RKO (cell line): ENCODE results near the gene SMCO2.
"Not testable (repeated sequence)": the region's sequence is repeated elsewhere in the genome, so short reads cannot be mapped to it uniquely, and the experiment has no call there.

ENCODE experiments used
- DNase-seq: peaks from one replicate; pipeline ENCODE4 v3.0.0-alpha.2; 2016; ENCODE audit warnings: low spot score

Gene SMCO2

DNA sequence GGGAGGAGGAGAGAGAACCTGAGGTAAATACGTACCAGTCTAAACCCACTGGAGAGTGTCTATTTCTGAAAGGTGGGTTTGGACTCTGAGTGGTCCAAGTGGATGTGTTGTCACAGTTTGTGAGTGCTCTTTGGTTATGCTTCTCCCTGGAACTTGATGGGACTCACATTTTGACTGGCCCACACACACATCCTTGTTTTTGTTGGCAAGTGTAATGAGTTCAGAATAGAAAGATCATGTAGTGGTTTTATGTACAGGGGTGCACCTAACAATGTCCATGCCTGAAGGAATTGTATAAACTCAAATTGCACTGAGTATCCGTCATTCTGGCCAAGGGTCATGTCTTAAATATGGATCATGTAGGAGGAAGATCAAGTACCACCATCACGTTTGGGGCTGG, 82.3 kb downstream of the SMCO2 start:
- DNase-seq, result no peak

DNA sequence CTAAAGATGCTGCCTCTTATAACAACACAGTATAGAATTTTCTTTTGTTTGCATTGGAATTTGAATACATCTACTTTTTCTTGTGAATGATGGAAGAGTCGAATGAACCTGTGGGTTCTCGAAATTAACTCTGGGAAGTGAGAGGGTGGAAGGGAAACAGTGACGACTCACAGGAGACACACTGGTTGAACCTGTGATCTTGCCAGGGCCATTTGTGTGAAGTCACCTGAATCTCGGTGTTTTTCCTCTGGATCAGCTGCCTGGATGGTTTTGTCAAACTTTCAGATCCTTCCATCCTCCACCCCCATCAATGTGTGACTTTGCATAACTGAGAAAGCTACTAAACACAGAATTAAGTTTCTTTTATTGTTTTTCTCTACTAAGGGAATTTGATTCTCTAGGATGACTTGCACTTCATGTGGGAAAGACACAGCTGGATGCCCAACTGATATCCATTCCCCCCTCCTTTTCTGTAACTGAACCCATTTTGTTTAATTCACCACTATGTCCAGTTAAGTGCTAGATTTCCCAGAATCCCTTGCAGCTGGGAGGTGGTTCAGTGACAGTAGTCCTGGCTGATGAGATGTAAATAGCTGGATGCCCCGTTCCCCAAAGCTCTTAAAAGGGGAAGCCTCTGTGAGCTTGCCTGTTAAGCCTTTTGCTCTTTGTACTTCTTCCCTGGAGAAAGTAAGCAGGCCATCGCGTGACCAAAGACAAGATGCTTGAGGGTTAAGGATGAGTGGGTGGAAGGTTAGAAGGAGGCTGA, 83.8 kb downstream of the SMCO2 start:
- DNase-seq, result no peak

DNA sequence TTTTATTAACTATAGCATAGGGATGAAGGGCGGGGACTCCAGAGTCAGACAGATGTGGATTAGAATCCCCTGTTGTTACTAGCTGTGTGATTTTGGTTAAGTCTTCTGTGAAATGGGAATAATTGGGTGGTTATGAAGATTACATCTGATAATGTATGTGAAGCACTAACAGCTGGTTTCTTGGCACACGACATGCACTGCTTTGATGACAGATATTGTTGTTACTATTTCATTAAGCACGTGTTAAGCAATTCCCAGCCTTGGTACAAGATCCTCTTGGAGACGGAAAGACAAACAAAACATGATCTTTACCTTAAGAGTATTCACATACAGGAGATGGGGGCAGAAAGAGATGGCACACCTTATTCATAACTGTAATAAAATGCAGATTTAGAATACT, 85.4 kb downstream of the SMCO2 start:
- no peak for DNase-seq

DNA sequence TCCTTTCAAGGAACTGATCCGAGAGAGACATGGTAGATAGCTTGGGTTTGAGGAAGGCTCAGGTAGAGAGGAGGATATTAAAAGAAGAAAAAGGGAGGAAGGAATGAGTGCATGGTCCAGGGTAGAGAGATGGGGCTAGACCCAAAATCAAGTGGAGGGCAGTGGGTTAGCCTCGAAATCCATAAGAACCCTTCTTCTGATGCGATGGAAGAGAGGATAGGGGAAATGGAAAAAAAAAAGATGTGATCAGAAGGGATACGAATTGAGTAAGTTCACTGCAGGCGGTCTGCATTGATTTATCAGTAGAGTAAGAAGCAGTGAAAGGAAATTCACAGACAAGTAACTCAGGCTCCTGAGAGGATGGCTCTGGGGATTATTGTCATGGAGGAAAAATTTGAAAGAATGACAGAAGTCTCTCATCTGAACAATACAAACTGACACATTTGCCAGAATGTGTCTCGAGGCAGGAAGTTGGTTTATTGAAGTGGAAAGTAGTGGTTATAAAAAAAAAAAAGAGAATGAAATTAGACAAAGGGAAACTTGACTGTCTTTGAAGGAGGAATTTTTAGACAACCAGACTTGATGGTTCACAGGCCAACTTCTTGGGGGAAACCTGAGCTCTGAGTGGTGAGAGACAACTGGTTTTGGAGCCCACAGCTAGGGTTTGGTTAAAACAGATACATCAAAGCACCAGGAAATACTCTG, 87.7 kb downstream of the SMCO2 start:
- no peak for DNase-seq

DNA sequence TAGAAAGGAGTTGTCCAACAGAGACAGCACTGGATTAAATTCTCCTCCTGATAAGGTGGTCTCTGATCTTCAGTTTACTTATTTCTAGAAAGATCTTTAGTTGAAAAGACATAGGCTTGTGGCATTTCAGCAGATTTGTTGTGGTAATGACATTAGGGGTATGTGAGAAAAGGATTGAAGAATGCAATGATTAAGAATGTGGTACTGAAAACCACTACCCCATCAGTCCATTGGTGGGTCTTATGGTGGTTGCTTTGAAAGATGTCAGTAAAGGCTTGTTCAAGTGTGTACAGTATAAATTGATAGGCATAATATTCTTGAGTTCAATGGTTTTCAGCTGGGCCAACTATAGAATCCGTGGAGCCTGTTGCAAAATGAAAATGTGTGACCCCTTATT, 88.2 kb downstream of the SMCO2 start:
- no peak for DNase-seq

DNA sequence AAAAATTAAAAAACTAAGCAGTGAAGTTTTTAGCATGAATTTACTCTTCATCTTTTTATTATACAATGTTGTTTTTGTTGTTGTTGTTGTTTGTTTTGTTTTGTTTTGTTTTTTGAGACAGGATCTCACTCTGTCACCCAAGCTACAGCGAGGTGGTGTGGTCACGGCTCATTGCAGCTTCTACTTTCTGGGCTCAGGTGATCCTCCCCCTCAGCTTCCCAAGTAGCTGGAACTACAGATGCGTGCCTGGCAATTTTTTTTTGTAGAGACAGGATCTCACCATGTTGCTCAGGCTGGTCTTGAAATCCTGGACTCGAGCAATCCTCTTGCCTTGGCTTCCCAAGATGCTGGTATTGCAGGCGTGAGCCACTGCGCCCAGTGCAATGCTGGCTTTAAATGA, 88.8 kb downstream of the SMCO2 start:
- no peak for DNase-seq

DNA sequence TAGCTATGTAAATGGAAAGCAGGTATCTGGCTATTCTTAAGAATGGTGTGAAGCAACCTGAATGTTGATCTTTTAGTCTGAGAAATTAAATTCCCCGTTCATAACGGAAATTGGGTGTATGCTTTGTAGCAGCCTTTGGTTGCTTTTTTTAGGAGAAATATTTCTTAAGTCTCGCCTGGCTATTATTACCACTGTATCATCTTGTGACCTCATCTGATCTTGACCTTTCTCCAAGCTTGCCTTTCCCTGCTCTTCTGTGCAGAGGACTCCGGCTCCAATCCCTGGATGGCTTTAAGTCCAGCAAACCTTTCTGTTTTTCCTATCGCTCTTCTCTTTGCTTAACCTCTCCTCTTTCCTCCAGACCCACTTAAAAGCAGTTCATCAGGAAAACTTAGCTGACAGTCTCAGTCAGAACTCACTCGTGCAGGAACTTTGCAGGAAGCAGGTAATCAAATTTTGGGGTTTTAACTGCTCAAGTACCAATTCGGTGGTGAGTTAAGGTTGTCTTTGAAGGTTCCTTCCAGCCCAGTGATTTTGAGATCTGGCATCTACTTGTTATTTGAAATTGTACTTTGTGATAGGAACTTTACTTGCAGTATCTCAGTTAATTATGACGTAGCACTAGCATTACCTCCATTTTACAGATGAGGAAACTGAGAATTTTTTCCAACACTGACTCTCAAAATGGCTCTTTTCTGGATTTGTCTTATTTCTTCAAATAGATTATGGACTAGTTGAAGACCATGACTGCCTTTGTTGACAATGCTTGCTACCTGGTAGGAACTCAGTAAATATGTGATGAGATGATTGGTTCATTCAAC, 91.5 kb downstream of the SMCO2 start:
- DNase-seq, result no peak

DNA sequence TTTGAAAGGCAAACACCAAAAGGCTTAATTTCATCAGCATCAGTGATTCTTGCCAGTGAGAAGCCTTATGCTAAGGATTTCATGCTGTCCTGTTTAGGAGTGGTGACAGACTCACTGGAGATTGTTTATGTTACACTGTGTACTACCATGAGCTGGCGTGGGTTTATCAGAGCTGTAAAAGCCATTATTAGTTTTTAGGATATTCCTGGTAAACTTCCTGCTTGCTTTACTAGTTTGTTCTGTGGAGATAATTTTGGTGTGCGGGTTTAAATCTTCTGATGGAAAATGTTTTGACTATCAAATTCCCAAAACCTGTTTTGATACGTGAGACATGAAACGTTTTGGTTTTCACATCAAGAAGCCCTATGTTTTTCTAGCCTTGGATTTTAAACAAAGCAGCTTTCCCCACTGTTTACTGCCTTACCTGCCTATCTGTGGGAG, 92.7 kb downstream of the SMCO2 start:
- DNase-seq, result no peak

DNA sequence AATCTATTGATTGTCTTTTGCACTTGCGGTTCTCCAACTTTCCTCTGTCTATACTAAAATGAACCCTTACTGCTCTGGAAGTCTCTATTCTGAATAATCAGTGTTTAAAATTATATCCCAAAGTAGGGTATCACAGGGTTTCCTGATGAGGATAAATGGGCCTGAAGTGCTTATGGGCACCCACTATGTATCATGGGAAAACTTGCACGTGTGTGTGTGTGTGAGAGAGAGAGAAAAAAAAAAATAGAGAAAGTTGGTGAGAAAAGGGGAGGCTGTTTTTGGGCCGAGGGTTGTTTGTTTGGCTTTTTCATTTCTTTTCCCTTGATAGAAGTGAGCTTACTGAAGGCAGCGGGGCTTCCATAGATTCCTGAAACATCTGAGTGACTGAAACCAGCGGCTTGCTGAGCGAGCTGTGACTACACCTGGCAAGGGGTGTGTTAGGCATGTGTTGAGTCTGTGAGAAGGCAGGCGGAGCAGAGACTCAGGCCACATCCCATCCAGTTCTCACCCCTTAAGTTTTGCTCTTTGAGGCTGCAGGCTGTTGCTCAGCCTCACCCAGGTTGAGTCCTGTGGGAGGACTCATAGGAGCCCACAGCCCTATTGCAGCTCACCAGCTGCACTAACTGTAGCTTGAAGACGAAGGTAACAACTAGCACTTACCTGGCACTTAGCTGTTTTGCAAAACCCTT, 94.6 kb downstream of the SMCO2 start:
- no peak for DNase-seq

DNA sequence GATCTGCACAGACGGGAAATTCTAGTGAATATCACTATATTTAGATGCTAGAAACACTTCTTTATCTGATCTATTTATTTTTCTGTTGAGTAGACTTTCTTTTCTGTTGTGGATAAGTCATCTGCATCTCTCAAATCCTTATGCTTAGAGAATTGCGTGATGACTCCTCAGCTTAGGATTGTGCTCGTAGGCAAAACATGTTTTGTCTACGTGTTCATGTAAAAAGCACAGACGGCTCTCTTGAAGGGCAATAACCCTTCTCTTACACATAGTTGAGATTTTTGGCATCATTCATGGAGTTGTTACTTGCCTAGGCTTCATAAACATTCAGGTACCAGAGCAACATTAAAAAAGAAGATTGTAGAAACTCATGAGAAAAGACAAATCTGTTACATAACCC, 96.1 kb downstream of the SMCO2 start:
- DNase-seq, result no peak

DNA sequence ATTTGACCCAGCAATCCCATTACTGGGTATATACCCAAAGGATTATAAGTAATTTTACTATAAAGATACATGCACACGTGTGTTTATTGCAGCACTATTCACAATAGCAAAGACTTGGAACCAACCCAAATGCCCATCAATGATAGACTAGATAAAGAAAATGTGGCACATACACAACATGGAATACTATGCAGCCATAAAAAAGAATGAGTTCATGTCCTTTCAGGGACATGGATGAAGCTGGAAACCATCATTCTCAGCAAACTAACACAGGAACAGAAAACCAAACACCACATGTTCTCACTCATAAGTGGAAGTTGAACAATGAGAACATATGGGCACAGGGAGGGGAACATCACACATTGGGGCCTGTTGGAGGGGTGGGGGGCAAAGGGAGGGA, 98.3 kb downstream of the SMCO2 start:
- DNase-seq, result not testable (repeated sequence)

DNA sequence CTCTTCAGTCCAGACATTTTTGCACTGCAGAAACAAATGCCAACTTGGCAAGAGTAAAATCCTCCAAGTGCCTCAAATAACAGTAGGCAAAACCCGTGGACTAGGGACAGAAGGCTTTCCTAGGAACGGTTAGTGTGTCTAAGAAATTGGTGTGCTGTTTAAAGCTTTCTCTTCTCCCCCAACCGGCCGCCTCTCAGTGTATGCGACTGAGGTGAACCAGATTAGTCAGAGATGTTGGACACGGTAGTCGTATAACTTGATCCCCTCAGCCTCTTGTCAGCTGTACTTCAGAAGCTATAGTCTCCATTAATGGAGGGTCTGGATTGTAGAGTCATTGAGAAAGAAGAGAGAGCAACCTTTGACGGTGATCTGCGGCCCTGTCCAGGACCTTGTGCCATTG, 99.1 kb downstream of the SMCO2 start:
- no peak for DNase-seq

DNA sequence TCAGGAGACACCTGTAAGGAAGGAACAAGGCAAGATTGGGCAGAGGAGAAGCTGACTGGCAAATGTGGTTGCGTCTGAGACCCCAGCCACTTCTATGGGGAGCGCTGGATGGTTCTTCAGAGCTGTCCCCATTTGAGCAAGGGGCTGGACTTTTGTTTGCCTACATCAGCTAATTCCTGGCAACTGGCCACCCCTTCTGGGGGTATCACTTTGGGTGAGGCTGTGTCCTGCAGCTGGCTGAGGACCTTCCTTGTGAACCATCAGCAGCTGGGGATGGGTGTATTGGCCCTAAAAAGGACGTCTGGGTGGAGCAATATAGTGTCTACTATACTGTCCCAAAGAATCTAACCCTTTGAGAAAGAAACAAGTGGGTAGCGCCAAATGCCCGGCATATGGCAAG, 101.1 kb downstream of the SMCO2 start:
- DNase-seq, result no peak

DNA sequence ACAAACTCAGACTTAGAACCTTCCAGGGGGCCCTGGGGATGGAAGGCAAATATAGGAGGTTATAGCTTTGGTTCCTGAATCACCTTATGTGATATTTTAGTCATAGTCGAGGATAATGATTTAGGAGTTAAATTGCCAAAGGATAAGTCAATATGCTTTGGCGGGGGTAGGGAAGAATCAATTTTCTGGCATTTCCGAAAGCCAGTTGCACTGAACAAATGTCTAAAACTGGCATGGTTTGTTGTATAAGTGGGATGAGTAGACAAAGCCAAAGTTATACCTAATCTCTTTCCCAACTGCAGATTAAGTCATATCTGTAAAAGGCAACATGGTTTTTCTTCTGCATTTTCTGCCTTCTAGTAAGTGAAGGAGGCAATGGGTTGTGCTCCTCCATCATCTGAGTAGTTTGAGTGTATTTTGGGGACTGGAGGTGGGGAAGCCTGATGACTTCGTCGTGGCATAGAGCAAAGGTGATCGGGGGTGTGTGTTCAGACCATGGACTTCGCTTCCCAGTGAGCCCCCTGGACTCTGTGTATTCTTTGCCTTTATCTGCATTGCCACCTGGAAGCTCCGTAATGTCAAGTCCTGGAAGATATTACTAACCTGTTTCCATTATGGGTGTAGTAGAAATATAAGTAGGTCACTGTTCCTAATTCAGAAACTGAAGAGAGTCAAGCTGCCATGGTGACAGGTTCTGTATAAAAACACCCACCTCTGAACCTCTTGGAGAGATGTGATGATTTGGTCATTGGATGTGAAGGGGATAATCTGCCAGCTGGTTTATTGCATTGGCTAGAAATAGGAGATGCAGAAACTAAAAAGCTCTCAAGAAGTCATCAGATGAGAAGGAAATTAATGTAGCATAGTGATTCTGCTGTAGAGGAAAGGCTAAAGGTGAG, 102.0 kb downstream of the SMCO2 start:
- no peak for DNase-seq

DNA sequence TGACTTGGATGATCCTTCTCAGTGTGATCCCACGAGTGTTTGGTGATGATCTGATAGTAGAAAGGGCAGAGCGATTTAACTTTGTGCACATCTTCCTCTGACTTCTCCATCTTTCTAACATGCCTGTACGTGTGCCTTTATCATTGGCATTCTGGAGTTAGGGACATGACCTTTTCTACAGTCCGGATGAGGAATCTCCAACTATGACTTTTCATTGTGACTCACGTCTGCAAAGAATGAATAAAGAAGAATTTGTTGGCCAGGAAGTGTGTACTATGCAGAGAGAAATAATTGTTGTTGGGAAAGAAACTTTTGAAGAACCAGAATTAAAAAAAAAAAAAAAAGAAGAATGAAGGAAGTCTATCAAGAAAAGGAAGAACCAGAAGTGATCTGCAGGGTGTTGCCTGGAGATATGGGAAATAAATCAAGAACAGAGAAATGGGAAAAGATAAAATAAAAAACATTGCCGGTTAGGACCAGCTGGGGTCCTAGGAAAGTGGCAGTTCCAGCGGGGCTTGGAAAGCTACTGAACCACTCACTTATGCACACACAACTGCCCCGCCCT, 102.8 kb downstream of the SMCO2 start:
- DNase-seq, result peak; percentile 80

DNA sequence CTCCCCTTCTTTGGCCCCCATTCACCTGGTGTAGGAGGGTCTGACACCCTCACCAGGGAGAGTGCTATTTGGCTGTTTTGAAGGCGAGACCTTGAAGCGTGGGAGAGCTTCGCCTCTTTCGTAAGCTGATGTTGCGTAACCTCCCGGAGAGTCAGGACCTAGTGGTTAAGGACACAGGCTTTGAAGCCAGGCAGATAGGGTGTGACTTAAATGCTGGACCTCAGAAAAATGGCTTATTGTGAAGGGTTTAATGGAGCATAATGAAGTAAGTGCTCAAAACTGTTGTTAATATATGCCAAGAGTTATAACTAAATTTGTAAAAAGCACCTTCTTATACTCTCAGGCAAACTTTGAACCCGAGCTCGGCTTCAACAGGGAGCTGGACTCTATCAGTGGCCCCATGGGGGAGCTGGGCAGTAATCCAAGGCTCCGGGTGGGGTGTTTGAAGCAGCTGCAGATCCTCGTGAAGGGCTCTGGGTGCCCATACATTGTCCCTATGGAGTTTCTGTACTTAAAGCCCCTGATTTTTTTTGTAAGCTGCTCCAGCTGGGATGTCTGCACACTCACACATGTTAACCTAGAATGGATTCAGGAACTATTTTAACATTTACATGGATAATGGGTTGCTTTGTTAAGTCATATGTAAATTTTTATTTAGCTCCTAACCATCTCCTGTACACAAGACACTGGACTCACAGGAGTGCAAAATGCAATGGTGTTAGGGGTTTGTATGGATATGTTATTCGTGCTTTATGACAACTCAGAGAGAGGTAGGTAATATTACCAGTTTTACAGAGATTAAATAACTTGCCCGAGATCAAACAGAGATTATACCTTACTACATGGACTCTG, 103.5 kb downstream of the SMCO2 start:
- no peak for DNase-seq

DNA sequence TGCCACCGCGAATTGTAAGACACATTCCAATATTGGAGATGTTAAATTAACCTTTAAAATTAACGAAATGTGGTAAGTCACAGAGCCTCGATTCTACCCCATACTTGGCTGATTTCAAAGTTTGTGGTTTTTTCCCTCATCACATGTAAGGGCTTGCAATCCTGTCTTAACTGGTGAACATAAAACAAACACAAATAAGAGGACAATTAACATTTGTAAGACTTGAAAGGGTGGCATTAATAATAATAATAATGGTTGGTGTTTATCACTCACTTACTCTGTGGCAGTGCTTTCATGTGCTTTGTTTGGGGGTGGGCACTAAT, 104.1 kb downstream of the SMCO2 start:
- no peak for DNase-seq

DNA sequence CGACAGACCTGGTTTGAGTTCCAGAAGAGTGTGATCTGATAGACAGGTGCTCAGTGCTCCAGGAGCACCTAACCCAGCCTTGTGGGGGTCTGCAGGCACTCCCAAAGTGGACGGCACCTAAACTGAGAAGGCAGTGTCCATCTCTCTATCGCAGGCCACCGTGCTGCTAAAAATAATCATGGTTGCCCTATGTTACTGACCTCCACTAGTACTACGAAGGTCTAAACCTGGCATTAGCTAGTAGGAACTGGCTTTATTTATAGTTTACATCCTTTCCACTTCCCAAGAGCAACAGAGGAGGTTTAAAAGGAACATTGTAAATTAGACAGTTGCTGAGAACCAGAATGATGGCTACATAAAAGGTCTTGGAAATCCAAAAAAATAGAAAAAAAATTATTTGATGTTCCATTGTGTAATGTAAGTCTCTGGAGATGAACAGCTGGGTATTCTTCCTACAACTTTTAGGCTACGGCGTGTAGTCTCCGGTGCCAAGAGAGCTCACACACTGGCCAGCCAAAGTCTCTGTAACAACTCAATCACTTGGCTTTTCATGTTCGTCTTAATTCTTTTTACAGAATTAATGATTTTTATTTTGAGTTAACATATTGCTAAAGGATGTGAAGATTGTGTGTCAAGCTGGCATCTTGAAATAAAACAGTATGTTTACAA, 104.8 kb downstream of the SMCO2 start:
- DNase-seq, result no peak
